Right lobe of liver (tissue), 6 donors: ENCODE measurements around the gene FBXO7. TPM values are rescaled to one million over a fixed set of nuclear protein-coding genes. Genes with fewer than 3 reads are reported as not detected.

Experiments
- ATAC-seq, 4 donors: fragments of 200-7000 bp; cut with Tn5 transposase; one replicate each; pipeline ENCODE4 v1.9.1; 2020; ENCODE audit warnings: mild to moderate bottlenecking in 4 of 4, moderate library complexity in 4 of 4
- DNase-seq, 3 donors: peaks; one replicate each; pipeline ENCODE4 v3.0.0-alpha.2; 2020
- H3K27ac ChIP-seq, 3 donors: fragments of 200-600 bp; one replicate each; pipeline ENCODE4 v1.8.0; 2022
- H3K27me3 ChIP-seq, 2 donors: fragments of 200-600 bp; one replicate each; pipeline ENCODE4 v1.8.0; 2022
- H3K36me3 ChIP-seq, 4 donors: fragments of 200-600 bp; sonication (generic) in 1 of 4; one replicate each; pipeline versions ENCODE4 v1.5.1 to v1.8.0; 2017 to 2022; ENCODE audit warnings: control low read depth in 1 of 4
- H3K4me1 ChIP-seq, 4 donors: fragments of 200-600 bp; sonication (generic) in 1 of 4; one replicate each; pipeline versions ENCODE4 v1.5.1 to v1.8.0; 2017 to 2022; ENCODE audit warnings: control low read depth in 1 of 4
- H3K4me3 ChIP-seq, 3 donors: fragments of 200-600 bp; one replicate each; pipeline ENCODE4 v1.8.0; 2022
- H3K9me3 ChIP-seq, 4 donors: fragments of 200-600 bp; sonication (generic) in 1 of 4; one replicate each; pipeline versions ENCODE4 v1.5.1 to v1.8.0; 2017 to 2022; ENCODE audit warnings: control low read depth in 1 of 4
- POLR2A ChIP-seq: fragments of 450-650 bp; IDR thresholded peaks from one replicate; pipeline ENCODE4 v1.6.1; 2017; ENCODE audit warnings: antibody characterized with exemption, mild to moderate bottlenecking
- WGBS: methylation state at CpG from one replicate; pipeline ENCODE4 v1.1.6; 2018; ENCODE audit warnings: low coverage, low lambda C conversion rate; ENCODE audit not compliant: insufficient coverage; ENCODE audit errors: missing lambda C conversion rate; 5-methylcytosine and 5-hydroxymethylcytosine counted together
- intact Hi-C, 2 donors: fragments of 100-400 bp; cut with DNase I; formaldehyde crosslinking; loops; one replicate each; pipeline versions ENCODE4 v1.11.2 to v1.14.1; 2022
- total RNA-seq, 6 experiments: library from RNA; depleted of rRNA in 2 of 6; stranded (reverse); fragments of >200 nt in 2 of 6; fragmentation: NEBNext Ultra II Directional in 3 of 6; extraction: Animal tissue kit (Norgen Biotek cat#: 25700) in 3 of 6; gene quantifications; one replicate each; pipeline versions ENCODE4 v1.1.0 to v1.2.4, GENCODE V29; 2016 to 2023
- TF ChIP-seq, protein P1 (sequence below), 4 donors: fragments of 200-600 bp in 3 of 4; fragments of 450-650 bp in 1 of 4; IDR thresholded peaks; one replicate each; pipeline versions ENCODE4 v1.5.1 to v1.8.0; 2016 to 2022; ENCODE audit warnings: antibody characterized with exemption in 4 of 4, mild to moderate bottlenecking in 2 of 4
- donor health status: DM: no; HTN: yes; CAD: no.
- donor health status: DM: no; HTN: no; CAD: no.
- donor health status: DM: no; HTN: no; CAD: no.
- donor health status: DM: no; HTN: yes; CAD: no.
- donor health status: DM: no; HTN: yes; CAD: no.

The FBXO7 gene
- total RNA-seq, 6 experiments from 2014 or later, result 37.7 to 100 (median 52.5) TPM

DNA sequence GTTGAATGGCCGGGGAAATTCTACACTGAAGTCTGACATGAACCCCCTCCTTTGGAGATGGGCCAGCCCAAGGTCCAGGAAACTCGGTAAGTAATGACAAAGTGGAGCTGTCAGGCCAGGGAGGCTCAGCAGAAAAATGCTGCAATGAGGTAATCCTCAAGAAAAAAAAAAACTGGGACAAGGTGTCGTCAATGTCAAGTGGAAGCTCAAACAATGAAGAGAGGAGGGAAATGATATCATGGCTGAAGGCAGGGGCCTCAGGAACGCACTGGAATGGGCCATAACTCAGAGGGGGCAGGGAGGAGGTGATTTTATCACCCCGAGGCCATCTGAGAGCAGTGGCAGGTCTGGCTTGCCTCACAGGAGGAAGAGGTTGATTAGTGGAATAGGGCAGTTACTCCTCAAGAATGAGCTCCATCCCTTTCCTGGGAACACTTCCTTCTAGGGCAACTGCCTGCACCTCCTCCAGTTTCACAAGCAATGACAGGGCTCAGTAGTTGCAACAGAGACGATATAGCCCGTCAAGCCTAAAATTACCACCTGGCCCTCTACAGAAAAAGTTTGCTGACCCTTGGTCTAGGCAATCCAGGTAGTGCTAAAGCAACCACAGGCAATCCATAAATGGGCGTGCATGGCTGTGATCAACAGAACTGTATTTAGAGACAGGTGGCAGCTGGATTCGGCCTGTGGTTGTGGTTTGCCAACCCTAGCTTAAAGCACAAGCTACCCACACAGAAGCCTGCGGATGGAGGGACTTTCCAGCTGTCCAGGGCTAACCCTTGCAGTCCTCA, 65.2 kb downstream of the FBXO7 start:
- ATAC-seq, result peak; percentile 91 to 94 (median 92)
- no peaks in the 10 kb centered on the region for H3K27me3 ChIP-seq
- intact Hi-C loops, result loop anchor here (10.0 kb wide), 2 partner anchors 115 to 455 kb away; no protein-coding TSS in a partner anchor
- no peak overlapping the region for H3K4me3 ChIP-seq
- peak overlapping the region; percentile 15 to 84 (median 50) for H3K27ac ChIP-seq
- peak; percentile 70 to 89 (median 83) for DNase-seq
- H3K36me3 ChIP-seq, result no peaks in the 10 kb centered on the region
- peaks cover 0 to 16% (median 8%) of the 10 kb centered on the region in 4 donors for H3K4me1 ChIP-seq
- H3K9me3 ChIP-seq, result no peaks in the 10 kb centered on the region
- TF ChIP-seq, protein P1, sequence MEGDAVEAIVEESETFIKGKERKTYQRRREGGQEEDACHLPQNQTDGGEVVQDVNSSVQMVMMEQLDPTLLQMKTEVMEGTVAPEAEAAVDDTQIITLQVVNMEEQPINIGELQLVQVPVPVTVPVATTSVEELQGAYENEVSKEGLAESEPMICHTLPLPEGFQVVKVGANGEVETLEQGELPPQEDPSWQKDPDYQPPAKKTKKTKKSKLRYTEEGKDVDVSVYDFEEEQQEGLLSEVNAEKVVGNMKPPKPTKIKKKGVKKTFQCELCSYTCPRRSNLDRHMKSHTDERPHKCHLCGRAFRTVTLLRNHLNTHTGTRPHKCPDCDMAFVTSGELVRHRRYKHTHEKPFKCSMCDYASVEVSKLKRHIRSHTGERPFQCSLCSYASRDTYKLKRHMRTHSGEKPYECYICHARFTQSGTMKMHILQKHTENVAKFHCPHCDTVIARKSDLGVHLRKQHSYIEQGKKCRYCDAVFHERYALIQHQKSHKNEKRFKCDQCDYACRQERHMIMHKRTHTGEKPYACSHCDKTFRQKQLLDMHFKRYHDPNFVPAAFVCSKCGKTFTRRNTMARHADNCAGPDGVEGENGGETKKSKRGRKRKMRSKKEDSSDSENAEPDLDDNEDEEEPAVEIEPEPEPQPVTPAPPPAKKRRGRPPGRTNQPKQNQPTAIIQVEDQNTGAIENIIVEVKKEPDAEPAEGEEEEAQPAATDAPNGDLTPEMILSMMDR (IDR thresholded peaks at IDR 0.05), result no peak
- TF ChIP-seq POLR2A, result no peak
- 21% methylated on average over 6 of the region's 10 CpGs for WGBS

GRCh38 chr22:32541481-32541880, 66.9 kb downstream of the FBXO7 start:
- 94% methylated on average over 7 of the region's 13 CpGs for WGBS
- H3K27me3 ChIP-seq, result no peaks in the 10 kb centered on the region
- no peaks in the 10 kb centered on the region for H3K9me3 ChIP-seq
- no peak overlapping the region for H3K4me3 ChIP-seq
- no peak overlapping the region for H3K27ac ChIP-seq
- no peaks in the 10 kb centered on the region for H3K36me3 ChIP-seq
- peaks cover 0 to 21% (median 6%) of the 10 kb centered on the region in 4 donors for H3K4me1 ChIP-seq
- DNase-seq (no peak), ATAC-seq (no peak)
- intact Hi-C loops, result no loop called here
- no peak for TF ChIP-seq POLR2A
- TF ChIP-seq, protein P1 (IDR thresholded peaks at IDR 0.05), result no peak

DNA sequence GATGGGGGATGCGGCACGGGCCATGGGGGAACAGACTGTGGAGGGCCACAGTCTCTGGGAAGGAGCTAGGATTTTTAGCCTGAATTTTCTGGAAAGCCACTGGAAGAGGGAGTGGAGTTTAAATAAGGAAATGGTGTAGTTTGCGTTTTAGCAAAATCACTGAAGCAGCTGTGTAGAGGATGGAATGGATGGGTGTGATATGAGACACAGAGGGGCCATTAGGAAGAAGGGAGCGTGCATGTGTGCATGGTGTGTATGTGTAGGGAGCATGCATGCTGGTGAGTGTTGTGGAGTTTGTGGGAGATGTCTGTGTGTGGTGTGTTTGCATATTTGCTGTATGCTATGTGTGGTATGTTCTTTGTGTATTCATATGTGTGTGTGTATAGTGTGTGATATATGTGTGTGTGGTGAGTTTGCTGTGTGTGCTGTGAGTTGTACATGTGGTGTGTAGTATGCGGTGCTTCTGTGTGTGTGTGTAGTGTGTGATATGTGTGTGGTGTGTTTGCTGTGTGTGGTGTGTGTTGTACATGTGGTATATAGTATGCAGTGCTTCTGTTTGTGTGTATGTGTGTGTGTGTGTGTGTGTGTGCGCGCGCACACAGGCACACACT, 67.6 kb downstream of the FBXO7 start:
- 97% methylated on average over 5 of the region's 8 CpGs for WGBS
- Histone ChIP-seq H3K36me3 (no peaks in the 10 kb centered on the region), H3K27ac (no peak overlapping the region), H3K9me3 (no peaks in the 10 kb centered on the region), H3K4me1 (peaks cover 0 to 27% (median 6%) of the 10 kb centered on the region in 4 donors), H3K4me3 (no peak overlapping the region), H3K27me3 (no peaks in the 10 kb centered on the region)
- intact Hi-C loops, result no loop called here
- DNase-seq (no peak), ATAC-seq (no peak)
- TF ChIP-seq, protein P1 (IDR thresholded peaks at IDR 0.05), result no peak
- TF ChIP-seq POLR2A, result no peak

DNA sequence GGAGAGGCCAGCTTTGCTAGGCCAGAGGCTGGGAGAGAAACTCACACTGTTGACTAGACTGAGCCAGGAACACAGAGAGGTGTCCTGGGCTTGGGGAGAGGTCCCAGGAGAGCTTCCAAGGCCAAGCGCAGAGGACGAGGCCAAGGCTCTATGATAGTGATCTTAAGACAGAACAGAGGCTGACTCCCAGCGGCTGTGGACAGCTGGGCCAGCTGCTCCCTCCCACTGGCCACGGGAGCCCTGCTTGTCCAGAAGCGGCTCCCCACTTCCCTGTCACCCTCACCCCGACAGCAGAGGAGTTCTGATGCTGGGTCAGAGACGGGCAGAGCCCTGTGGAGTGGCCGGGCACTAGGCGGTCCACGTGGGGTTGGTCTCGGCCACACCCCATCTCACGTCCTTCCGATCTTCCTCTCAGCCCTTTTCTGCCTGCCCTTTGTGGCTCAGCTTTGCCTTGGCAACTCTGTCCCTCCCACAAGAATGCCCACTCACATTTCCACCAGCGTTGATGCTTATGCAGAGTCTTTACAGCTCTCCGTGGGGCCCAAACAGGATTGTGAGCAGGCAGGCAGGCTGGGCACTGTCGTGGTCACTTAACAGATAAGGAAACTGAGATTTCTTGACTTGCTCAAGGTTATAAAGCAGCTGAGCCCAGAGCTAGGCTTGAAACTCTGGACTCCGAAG, 68.2 kb downstream of the FBXO7 start:
- ATAC-seq, result no peak
- TF ChIP-seq POLR2A, result no peak
- TF ChIP-seq, protein P1 (IDR thresholded peaks at IDR 0.05), result no peak
- intact Hi-C loops, result no loop called here
- WGBS, result 73% methylated on average over 5 of the region's 17 CpGs
- H3K36me3 ChIP-seq, result no peaks in the 10 kb centered on the region
- H3K4me3 ChIP-seq, result no peak overlapping the region
- no peak overlapping the region for H3K27ac ChIP-seq
- peaks cover 0 to 27% (median 6%) of the 10 kb centered on the region in 4 donors for H3K4me1 ChIP-seq
- DNase-seq, result no peak
- H3K27me3 ChIP-seq, result no peaks in the 10 kb centered on the region
- no peaks in the 10 kb centered on the region for H3K9me3 ChIP-seq
